ELR (cell line): ENCODE data around the gene PRR33.
A peak's percentile ranks its signal among the peaks of the same experiment; 100 is the strongest.
"Not testable (repeated sequence)": the region's sequence is repeated elsewhere in the genome, so short reads cannot be mapped to it uniquely, and the experiment has no call there.

Source experiments
- DNase-seq: peaks from one replicate; pipeline ENCODE4 v3.0.0-alpha.2; 2015; ENCODE audit warnings: low read depth

Gene PRR33

GRCh38 chr11:1891831-1892115 is at the start of gene PRR33:
Gene PRR33 (minus strand): TSS chr11:1891895. CDS start chr11:1890584, 1,311 bp downstream.
- no peak for DNase-seq

GRCh38 chr11:1939788-1940187 is 48.1 kb upstream of the PRR33 start:
- DNase-seq = not testable (repeated sequence)

- peak; percentile 13 for DNase-seq
Measured at GRCh38 chr11:1939006-1939625, 47.4 kb upstream of the PRR33 start.

GRCh38 chr11:1938343-1939005 is 46.8 kb upstream of the PRR33 start:
- no peak for DNase-seq

- DNase-seq = no peak
Measured at GRCh38 chr11:1937616-1938342, 46.1 kb upstream of the PRR33 start.

- DNase-seq = no peak
Measured at GRCh38 chr11:1936781-1937615, 45.3 kb upstream of the PRR33 start.

- no peak for DNase-seq
Measured at GRCh38 chr11:1936072-1936780, 44.5 kb upstream of the PRR33 start.

- no peak for DNase-seq
Measured at GRCh38 chr11:1935156-1936071, 43.7 kb upstream of the PRR33 start.

GRCh38 chr11:1934335-1935155 is 42.9 kb upstream of the PRR33 start:
- no peak for DNase-seq

GRCh38 chr11:1933416-1934334 is 42.0 kb upstream of the PRR33 start:
- DNase-seq = no peak

GRCh38 chr11:1932681-1933080 is 41.0 kb upstream of the PRR33 start:
- no peak for DNase-seq

- DNase-seq = no peak
Measured at GRCh38 chr11:1932105-1932480, 40.4 kb upstream of the PRR33 start.

GRCh38 chr11:1931341-1932104 is 39.8 kb upstream of the PRR33 start:
- no peak for DNase-seq

- DNase-seq = no peak
Measured at GRCh38 chr11:1930462-1930830, 38.8 kb upstream of the PRR33 start.

GRCh38 chr11:1929621-1930461 is 38.1 kb upstream of the PRR33 start:
- DNase-seq = no peak

GRCh38 chr11:1928891-1929541 is 37.3 kb upstream of the PRR33 start:
- no peak for DNase-seq

- DNase-seq = no peak
Measured at GRCh38 chr11:1928470-1928890, 36.8 kb upstream of the PRR33 start.
